22Rv1 (cell line): ENCODE results near the gene CRAMP1.

Experiments used
- CTCF ChIP-seq: fragments of 450-650 bp; IDR thresholded peaks from 2 replicates; pipeline ENCODE4 v1.5.1; 2017; ENCODE audit warnings: mild to moderate bottlenecking
- ZFX ChIP-seq: fragments of 450-650 bp; IDR thresholded peaks from 2 replicates; pipeline ENCODE4 v1.6.1; 2017; ENCODE audit warnings: antibody characterized with exemption, borderline replicate concordance

- TF ChIP-seq CTCF (no peak), ZFX (no peak)
Measured at GRCh38 chr16:1601489-1601888, 10.7 kb upstream of the CRAMP1 start.
